Activated naive CD8-positive, alpha-beta T cell treated with anti-CD3 and anti-CD28 coated beads, Interleukin-2, amount 50 U/mL, for 16 hours (primary cell): ENCODE results near the gene ZFAND3.

Source experiments
- DNase-seq: peaks from one replicate; pipeline ENCODE4 v3.0.0-alpha.2; 2020; ENCODE audit warnings: low read depth, low spot score

ZFAND3 gene

GRCh38 chr6:37827603-37828265 lies 8.2 kb downstream of the ZFAND3 start:
- DNase-seq, result no peak

GRCh38 chr6:37830225-37830624 lies 10.7 kb downstream of the ZFAND3 start:
- DNase-seq, result no peak

- DNase-seq, result no peak
Measured at GRCh38 chr6:37831457-37831856, 11.9 kb downstream of the ZFAND3 start.

GRCh38 chr6:37835923-37836322 lies 16.4 kb downstream of the ZFAND3 start:
- no peak for DNase-seq

GRCh38 chr6:37838219-37838921 lies 18.8 kb downstream of the ZFAND3 start:
- DNase-seq, result no peak

- no peak for DNase-seq
Measured at GRCh38 chr6:37840143-37840939, 20.8 kb downstream of the ZFAND3 start.

GRCh38 chr6:37840940-37841300 lies 21.4 kb downstream of the ZFAND3 start:
- no peak for DNase-seq

- DNase-seq, result no peak
Measured at GRCh38 chr6:37845026-37845911, 25.7 kb downstream of the ZFAND3 start.

GRCh38 chr6:37845930-37846329 lies 26.4 kb downstream of the ZFAND3 start:
- DNase-seq, result no peak

GRCh38 chr6:37847704-37848103 lies 28.2 kb downstream of the ZFAND3 start:
- DNase-seq, result no peak

GRCh38 chr6:37848371-37848770 lies 28.8 kb downstream of the ZFAND3 start:
- no peak for DNase-seq

- no peak for DNase-seq
Measured at GRCh38 chr6:37850260-37850659, 30.7 kb downstream of the ZFAND3 start.

- no peak for DNase-seq
Measured at GRCh38 chr6:37850728-37851285, 31.3 kb downstream of the ZFAND3 start.

- no peak for DNase-seq
Measured at GRCh38 chr6:37851997-37852524, 32.5 kb downstream of the ZFAND3 start.

GRCh38 chr6:37856285-37856684 lies 36.8 kb downstream of the ZFAND3 start:
- DNase-seq, result no peak

- DNase-seq, result no peak
Measured at GRCh38 chr6:37858363-37858762, 38.8 kb downstream of the ZFAND3 start.

- DNase-seq, result no peak
Measured at GRCh38 chr6:37860226-37860839, 40.8 kb downstream of the ZFAND3 start.

GRCh38 chr6:37861452-37861851 lies 41.9 kb downstream of the ZFAND3 start:
- no peak for DNase-seq

- DNase-seq, result no peak
Measured at GRCh38 chr6:37862430-37862829, 42.9 kb downstream of the ZFAND3 start.

GRCh38 chr6:37862992-37863391 lies 43.5 kb downstream of the ZFAND3 start:
- DNase-seq, result no peak

- no peak for DNase-seq
Measured at GRCh38 chr6:37864250-37864649, 44.7 kb downstream of the ZFAND3 start.
